Fibroblast of lung (primary cell): Measurements from ENCODE around the gene KLHL3. TPM values are rescaled to one million over a fixed set of nuclear protein-coding genes. Genes with fewer than 3 reads are reported as not detected.

Experiments used
- DNase-seq, 2 donors: peaks; one replicate each; pipeline versions ENCODE4 v3.0.0 to v3.0.0-alpha.2; 2010; ENCODE audit warnings: low read depth in 2 of 2
- H2AFZ ChIP-seq: 2 replicates; pipeline ENCODE4 v1.5.1; 2012; ENCODE audit warnings: low read length, control low read depth, inconsistent platforms
- H3K27ac ChIP-seq: 2 replicates; pipeline ENCODE4 v1.5.1; 2011; ENCODE audit warnings: low read length, control low read depth; ENCODE audit not compliant: insufficient read depth
- H3K27me3 ChIP-seq: 2 replicates; pipeline ENCODE4 v1.5.1; 2011; ENCODE audit warnings: mild to moderate bottlenecking, low read length; ENCODE audit not compliant: control insufficient read depth, insufficient read depth
- H3K36me3 ChIP-seq: 2 replicates; pipeline ENCODE4 v1.5.1; 2011; ENCODE audit warnings: low read length; ENCODE audit not compliant: control insufficient read depth, insufficient read depth
- H3K4me1 ChIP-seq: 2 replicates; pipeline ENCODE4 v1.5.1; 2011; ENCODE audit warnings: low read length; ENCODE audit not compliant: control insufficient read depth, insufficient read depth; ENCODE audit errors: extremely low read depth
- H3K4me2 ChIP-seq: 2 replicates; pipeline ENCODE4 v1.5.1; 2011; ENCODE audit warnings: low read length, control low read depth; ENCODE audit not compliant: insufficient read depth; ENCODE audit errors: extremely low read depth
- H3K4me3 ChIP-seq, 4 experiments: fragments of 200-600 bp in 1 of 4; sonication (generic) in 1 of 4; replicated peaks in 1 of 4; 2 replicates each; pipeline ENCODE4 v1.5.1; 2011 to 2016; ENCODE audit warnings: low read length in 4 of 4, low read depth in 3 of 4, mild to moderate bottlenecking in 3 of 4, control low read depth in 2 of 4, inconsistent platforms in 1 of 4, mixed read lengths in 1 of 4; ENCODE audit not compliant: insufficient read depth in 1 of 4; ENCODE audit errors: control extremely low read depth in 1 of 4
- H3K79me2 ChIP-seq: 2 replicates; pipeline ENCODE4 v1.5.1; 2012; ENCODE audit warnings: mild to moderate bottlenecking, low read length, inconsistent platforms; ENCODE audit not compliant: control insufficient read depth, insufficient read depth
- H3K9ac ChIP-seq: 2 replicates; pipeline ENCODE4 v1.5.1; 2011; ENCODE audit warnings: mild to moderate bottlenecking, low read length, control low read depth; ENCODE audit not compliant: insufficient read depth
- H3K9me3 ChIP-seq: 2 replicates; pipeline ENCODE4 v1.5.1; 2012; ENCODE audit warnings: low read depth, low read length; ENCODE audit not compliant: control insufficient read depth, insufficient read depth
- H4K20me1 ChIP-seq: 2 replicates; pipeline ENCODE4 v1.5.1; 2011; ENCODE audit warnings: low read length; ENCODE audit not compliant: control insufficient read depth, insufficient read depth; ENCODE audit errors: extremely low read depth
- CTCF ChIP-seq, 2 donors: IDR thresholded peaks in 1 of 2; conservative IDR thresholded peaks in 1 of 2; 1 replicate in 1 of 2; 2 replicates in 1 of 2; pipeline ENCODE4 v1.5.1; 2011 to 2012; ENCODE audit warnings: low read length in 2 of 2, control low read depth in 1 of 2, inconsistent platforms in 1 of 2, low read depth in 1 of 2, mild to moderate bottlenecking in 1 of 2
- EZH2 ChIP-seq: IDR thresholded peaks from 2 replicates; pipeline ENCODE4 v1.5.1; 2012; ENCODE audit warnings: low read length, control low read depth, mild to moderate bottlenecking; ENCODE audit errors: missing control alignments
- polyA plus RNA-seq, 2 donors: library from polyadenylated mRNA; depleted of rRNA in 1 of 2; stranded (reverse) in 1 of 2; unstranded in 1 of 2; fragments of >200 nt; gene quantifications; 2 replicates each; pipeline ENCODE4 v1.2.1, GENCODE V29; 2011 to 2012; ENCODE audit warnings: missing spikeins in 1 of 2
- total RNA-seq: library from RNA; depleted of rRNA; stranded (reverse); fragments of >200 nt; gene quantifications from 2 replicates; pipeline ENCODE4 v1.2.1, GENCODE V29; 2014

The KLHL3 gene
- total and polyA plus RNA-seq, 2 donors (not counting 1 experiment from before 2014, with no cell fraction given), result 0.60 to 2.3 TPM

GRCh38 chr5:137638841-137639240, 97.0 kb downstream of the KLHL3 start:
- no peak overlapping the region for H3K9ac ChIP-seq
- H3K9me3 ChIP-seq, result no peaks in the 10 kb centered on the region
- no peaks in the 10 kb centered on the region for H3K4me1 ChIP-seq
- H3K79me2 ChIP-seq, result no peaks in the 10 kb centered on the region
- no peak for DNase-seq
- no peak overlapping the region for H3K4me3 ChIP-seq
- no peak overlapping the region for H3K27ac ChIP-seq
- no peak overlapping the region for H3K4me2 ChIP-seq
- no peak for TF ChIP-seq CTCF (conservative IDR thresholded peaks at IDR 0.05 in 1 of 2, IDR thresholded peaks at IDR 0.05 in 1 of 2; ENCODE audit: low read depth in 1 of 2, low read length in 2 of 2)
- TF ChIP-seq EZH2, result no peak
- no peaks in the 10 kb centered on the region for H3K27me3 ChIP-seq
- H3K36me3 ChIP-seq, result no peaks in the 10 kb centered on the region
- H2AFZ ChIP-seq, result no peak overlapping the region
- no peaks in the 10 kb centered on the region for H4K20me1 ChIP-seq

GRCh38 chr5:137636830-137637714, 98.8 kb downstream of the KLHL3 start:
- Histone ChIP-seq H3K36me3 (no peaks in the 10 kb centered on the region), H3K79me2 (no peaks in the 10 kb centered on the region), H3K4me2 (no peak overlapping the region), H3K9me3 (no peaks in the 10 kb centered on the region), H4K20me1 (no peaks in the 10 kb centered on the region), H3K27me3 (no peaks in the 10 kb centered on the region), H3K4me3 (no peak overlapping the region), H3K27ac (no peak overlapping the region), H3K9ac (no peak overlapping the region), H2AFZ (no peak overlapping the region), H3K4me1 (no peaks in the 10 kb centered on the region)
- DNase-seq, result no peak
- TF ChIP-seq EZH2 (no peak), CTCF (conservative IDR thresholded peaks at IDR 0.05 in 1 of 2, IDR thresholded peaks at IDR 0.05 in 1 of 2; ENCODE audit: low read depth in 1 of 2, low read length in 2 of 2) (no peak)

GRCh38 chr5:137636099-137636498, 99.8 kb downstream of the KLHL3 start:
- Histone ChIP-seq H3K9ac (no peak overlapping the region), H3K9me3 (no peaks in the 10 kb centered on the region), H3K4me1 (no peaks in the 10 kb centered on the region), H3K79me2 (no peaks in the 10 kb centered on the region), H3K36me3 (no peaks in the 10 kb centered on the region), H3K27me3 (no peaks in the 10 kb centered on the region), H4K20me1 (no peaks in the 10 kb centered on the region), H3K4me3 (no peak overlapping the region), H3K27ac (no peak overlapping the region), H2AFZ (no peak overlapping the region), H3K4me2 (no peak overlapping the region)
- DNase-seq, result no peak
- TF ChIP-seq CTCF (conservative IDR thresholded peaks at IDR 0.05 in 1 of 2, IDR thresholded peaks at IDR 0.05 in 1 of 2; ENCODE audit: low read depth in 1 of 2, low read length in 2 of 2), result no peak
- TF ChIP-seq EZH2, result no peak
